Neural progenitor cell (in vitro differentiated cells): Measurements from ENCODE around the gene MMP14.

ENCODE experiments used
- CTCF ChIP-seq: fragments of 200-600 bp; sonication (generic); IDR thresholded peaks from 2 replicates; pipeline ENCODE4 v1.5.1; 2017; ENCODE audit warnings: antibody characterized with exemption, mild to moderate bottlenecking
- EZH2 ChIP-seq: fragments of 200-600 bp; sonication (generic); IDR thresholded peaks from 2 replicates; pipeline ENCODE4 v1.6.1; 2017; ENCODE audit warnings: antibody characterized with exemption, mild to moderate bottlenecking, moderate library complexity

GRCh38 chr14:22843123-22843925 lies 6.9 kb downstream of the MMP14 start:
- TF ChIP-seq CTCF = no peak
- no peak for TF ChIP-seq EZH2
